GM12864 (cell line): ENCODE data around the gene TOP2B.

Experiments
- DNase-seq: peaks from one replicate; pipeline ENCODE4 v3.0.0-alpha.2; 2011; ENCODE audit warnings: low read depth
- H3K4me3 ChIP-seq: 2 replicates; pipeline ENCODE4 v1.5.1; 2011; ENCODE audit warnings: mild to moderate bottlenecking, low read depth, low read length, control low read depth
- TF ChIP-seq, protein P1 (sequence below): IDR thresholded peaks from 2 replicates; pipeline ENCODE4 v1.5.1; 2011; ENCODE audit warnings: low read depth, mild to moderate bottlenecking, moderate library complexity, low read length, control low read depth, inconsistent platforms; ENCODE audit errors: missing control alignments

Gene TOP2B

DNA sequence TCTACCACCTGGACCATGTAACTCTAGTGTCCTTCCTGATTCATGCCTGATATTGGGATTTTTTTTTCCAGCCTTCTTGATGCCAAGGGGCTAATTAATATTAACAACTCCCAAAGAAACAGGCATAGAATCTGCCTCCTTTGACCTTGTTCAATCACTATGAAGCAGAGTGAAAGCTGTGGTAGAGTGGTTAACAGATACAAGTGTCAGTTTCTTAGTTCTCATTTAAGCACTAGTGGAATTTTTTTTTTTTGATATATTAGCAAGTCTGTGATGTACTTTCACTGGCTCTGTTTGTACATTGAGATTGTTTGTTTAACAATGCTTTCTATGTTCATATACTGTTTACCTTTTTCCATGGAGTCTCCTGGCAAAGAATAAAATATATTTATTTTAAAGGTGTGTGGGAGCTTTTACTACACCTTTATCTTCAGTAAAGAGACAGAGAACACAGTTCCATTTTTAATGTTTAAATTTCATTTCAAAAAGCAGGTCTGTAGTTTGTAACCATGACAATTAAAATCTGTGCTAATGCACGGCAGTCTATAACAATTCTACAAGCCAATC, 67.1 kb downstream of the TOP2B start:
- DNase-seq: no peak
- TF ChIP-seq, protein P1, sequence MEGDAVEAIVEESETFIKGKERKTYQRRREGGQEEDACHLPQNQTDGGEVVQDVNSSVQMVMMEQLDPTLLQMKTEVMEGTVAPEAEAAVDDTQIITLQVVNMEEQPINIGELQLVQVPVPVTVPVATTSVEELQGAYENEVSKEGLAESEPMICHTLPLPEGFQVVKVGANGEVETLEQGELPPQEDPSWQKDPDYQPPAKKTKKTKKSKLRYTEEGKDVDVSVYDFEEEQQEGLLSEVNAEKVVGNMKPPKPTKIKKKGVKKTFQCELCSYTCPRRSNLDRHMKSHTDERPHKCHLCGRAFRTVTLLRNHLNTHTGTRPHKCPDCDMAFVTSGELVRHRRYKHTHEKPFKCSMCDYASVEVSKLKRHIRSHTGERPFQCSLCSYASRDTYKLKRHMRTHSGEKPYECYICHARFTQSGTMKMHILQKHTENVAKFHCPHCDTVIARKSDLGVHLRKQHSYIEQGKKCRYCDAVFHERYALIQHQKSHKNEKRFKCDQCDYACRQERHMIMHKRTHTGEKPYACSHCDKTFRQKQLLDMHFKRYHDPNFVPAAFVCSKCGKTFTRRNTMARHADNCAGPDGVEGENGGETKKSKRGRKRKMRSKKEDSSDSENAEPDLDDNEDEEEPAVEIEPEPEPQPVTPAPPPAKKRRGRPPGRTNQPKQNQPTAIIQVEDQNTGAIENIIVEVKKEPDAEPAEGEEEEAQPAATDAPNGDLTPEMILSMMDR: no peak
- no peak overlapping the region for H3K4me3 ChIP-seq

DNA sequence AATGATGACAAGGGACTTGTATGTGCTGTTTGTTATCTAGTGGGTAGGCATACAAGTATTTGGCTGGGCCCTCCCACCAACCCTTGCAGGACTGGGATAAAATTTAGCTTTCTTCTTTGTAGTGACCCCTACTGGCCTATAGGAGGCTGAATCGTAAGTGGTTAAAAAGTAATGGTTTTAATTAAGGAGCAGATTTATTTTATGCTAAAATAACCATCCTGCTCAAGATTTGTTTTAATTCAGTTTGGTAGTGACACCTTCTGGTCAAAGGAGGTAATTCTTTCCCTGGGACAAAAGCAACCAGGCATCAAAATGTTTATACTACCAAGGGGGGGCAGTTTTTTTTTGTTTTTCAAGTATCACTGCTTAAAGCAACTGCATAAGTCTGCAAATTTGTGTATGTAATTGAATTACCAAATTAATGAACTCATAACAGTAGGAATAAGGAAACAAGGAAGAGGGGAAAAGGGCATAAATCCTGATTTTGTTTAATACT, 70.7 kb downstream of the TOP2B start:
- TF ChIP-seq, protein P1: peak; percentile 43
- no peak overlapping the region for H3K4me3 ChIP-seq
- no peak for DNase-seq

DNA sequence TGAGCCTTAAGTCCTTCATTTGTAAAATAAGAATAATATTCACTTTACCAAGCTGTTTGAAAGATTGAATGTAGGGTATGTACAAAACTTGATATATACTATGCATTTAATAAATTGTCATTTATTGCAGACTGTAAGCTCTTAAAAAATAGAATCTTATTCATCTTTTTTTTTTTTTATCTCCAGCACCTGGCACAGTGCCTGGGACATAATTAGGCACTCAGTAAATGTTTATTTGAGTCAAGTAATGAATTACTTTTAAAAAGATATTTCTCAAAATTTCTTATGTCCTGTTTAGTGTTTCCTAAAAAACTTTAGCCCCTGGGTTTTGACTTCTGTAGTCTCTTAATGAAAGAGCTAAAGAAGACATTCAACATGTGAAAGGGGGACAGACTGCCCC, 71.7 kb downstream of the TOP2B start:
- TF ChIP-seq, protein P1: no peak
- no peak overlapping the region for H3K4me3 ChIP-seq
- DNase-seq: no peak

DNA sequence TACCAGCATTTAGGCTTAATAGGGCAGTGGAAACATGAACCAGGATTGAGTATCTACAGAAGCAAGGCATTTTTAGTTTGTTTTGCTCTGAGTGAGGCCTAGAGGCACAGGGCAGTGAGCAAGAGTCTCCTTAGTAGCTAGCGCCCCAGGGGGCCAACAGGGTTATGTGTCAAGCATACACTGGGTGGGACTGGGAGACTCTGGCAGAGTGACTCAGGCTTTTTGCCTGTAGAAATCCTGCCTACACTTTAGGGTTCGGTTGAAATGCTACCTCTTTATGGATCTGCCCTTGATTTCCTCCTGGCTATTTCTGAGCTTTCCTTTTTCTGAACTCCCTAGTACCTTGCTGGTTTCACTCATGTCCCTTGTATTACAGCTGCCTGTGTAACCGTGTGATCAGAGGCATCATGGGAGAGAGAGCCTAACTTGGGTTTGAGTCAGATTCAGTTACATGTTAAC, 72.2 kb downstream of the TOP2B start:
- DNase-seq: no peak

DNA sequence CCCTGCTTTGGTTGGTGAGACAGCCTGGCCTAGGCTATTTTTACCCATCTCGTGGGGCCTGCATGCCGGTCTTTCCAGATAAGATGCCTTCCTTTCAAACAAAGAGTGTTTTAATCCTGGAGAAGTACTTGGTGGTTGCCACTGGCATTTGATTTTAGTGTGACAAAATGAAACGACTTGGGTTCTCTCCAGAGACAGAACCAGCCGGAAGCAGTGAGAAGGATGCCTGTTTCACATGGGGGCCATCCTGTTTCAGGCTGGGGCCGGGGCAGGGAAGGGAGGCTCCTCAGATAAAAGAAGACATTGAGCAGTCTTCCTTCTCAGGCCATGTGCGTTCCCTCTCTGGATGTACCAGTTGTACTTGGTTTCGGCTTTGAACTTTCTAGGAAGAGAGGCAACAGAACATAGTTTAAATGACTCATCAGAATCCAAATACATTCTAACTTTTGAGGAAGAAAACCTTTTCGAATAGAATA, 74.9 kb downstream of the TOP2B start:
- TF ChIP-seq, protein P1: no peak
- no peak overlapping the region for H3K4me3 ChIP-seq
- no peak for DNase-seq

More for the DNA sequence above, 72.2 kb downstream of the TOP2B start:
- H3K4me3 ChIP-seq: no peak overlapping the region
- TF ChIP-seq, protein P1: peak; percentile 3

DNA sequence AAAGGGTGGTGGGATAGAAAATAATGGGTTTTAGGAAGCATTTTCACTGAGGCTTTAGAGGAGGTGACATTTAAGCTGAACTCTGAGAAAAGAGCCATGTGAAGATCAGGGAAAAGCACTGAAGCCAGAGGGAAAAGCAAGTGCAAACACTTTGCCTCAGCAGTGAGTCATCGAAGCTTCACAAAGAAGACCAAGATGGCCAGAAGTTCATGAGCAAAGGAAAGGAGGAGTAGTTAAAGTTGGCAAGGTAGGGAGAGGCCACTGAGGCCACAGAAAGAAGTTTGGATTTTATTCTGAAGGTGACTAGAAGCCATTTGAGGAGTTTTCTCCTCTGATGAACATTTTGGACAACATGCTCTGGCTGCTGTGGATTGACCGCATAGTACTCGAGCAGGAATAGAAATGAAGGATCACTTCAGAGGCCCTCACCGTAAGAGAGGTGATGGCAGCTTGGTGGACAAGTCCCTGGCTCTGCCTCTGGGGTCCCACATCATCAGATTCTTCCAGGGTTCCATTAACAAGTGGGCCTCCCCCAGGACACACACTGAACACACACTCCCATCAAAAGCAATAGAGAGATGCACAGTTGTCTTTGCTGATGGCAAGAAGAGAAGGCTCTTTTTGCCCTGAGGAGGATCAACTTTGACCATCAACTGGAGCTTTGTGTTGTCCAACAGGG, 75.5 kb downstream of the TOP2B start:
- no peak overlapping the region for H3K4me3 ChIP-seq
- TF ChIP-seq, protein P1: no peak
- DNase-seq: no peak
